H1 (cell line): ENCODE results near the gene RREB1. TPM values are rescaled to one million over a fixed set of nuclear protein-coding genes. Genes with fewer than 3 reads are reported as not detected.

Experiments
- CTCF ChIA-PET: fragments of 300-600 bp; sonication (Branson Sonifier 250); formaldehyde crosslinking; loops from one replicate; lab custom pipeline; 2021; ENCODE audit not compliant: partially characterized antibody; lab: Charles Lee
- POLR2A ChIA-PET: fragments of 300-600 bp; sonication (Branson Sonifier 250); formaldehyde crosslinking; loops from one replicate; lab custom pipeline; 2021; ENCODE audit warnings: inconsistent platforms; ENCODE audit not compliant: partially characterized antibody; lab: Charles Lee
- DNase-seq, 2 experiments: peaks; one replicate each; pipeline versions ENCODE4 v3.0.0 to v3.0.0-alpha.2; 2010 to 2022; ENCODE audit warnings: low spot score in 2 of 2, low read depth in 1 of 2, mixed read lengths in 1 of 2
- FAIRE-seq: peaks from 2 replicates; lab custom pipeline; 2011; peaks lifted over from hg19 to GRCh38; lab: Jason Lieb, UNC
- H2AFZ ChIP-seq: 2 replicates; pipeline ENCODE4 v1.8.1; 2012; ENCODE audit warnings: low read length, inconsistent platforms
- H2AK5ac ChIP-seq: 2 replicates; pipeline ENCODE4 v1.6.1; 2013; ENCODE audit warnings: low read depth, low read length
- H2BK120ac ChIP-seq: replicated peaks from 2 replicates; pipeline ENCODE3; 2013; ENCODE audit warnings: low read depth, low read length, inconsistent platforms
- H2BK12ac ChIP-seq: 2 replicates; pipeline ENCODE4 v1.6.1; 2013; ENCODE audit warnings: low read depth, low read length
- H2BK15ac ChIP-seq: 2 replicates; pipeline ENCODE4 v1.6.1; 2013; ENCODE audit warnings: low read length
- H2BK20ac ChIP-seq: 2 replicates; pipeline ENCODE4 v1.6.1; 2013; ENCODE audit warnings: low read length
- H2BK5ac ChIP-seq: 2 replicates; pipeline ENCODE4 v1.6.1; 2013; ENCODE audit warnings: low read depth, low read length
- H3K14ac ChIP-seq: 2 replicates; pipeline ENCODE4 v1.6.1; 2013; ENCODE audit warnings: inconsistent platforms; ENCODE audit not compliant: insufficient read length
- H3K18ac ChIP-seq: 2 replicates; pipeline ENCODE4 v1.6.1; 2013; ENCODE audit warnings: low read length; ENCODE audit errors: extremely low read depth
- H3K23ac ChIP-seq: 2 replicates; pipeline ENCODE4 v1.6.1; 2013; ENCODE audit warnings: inconsistent platforms; ENCODE audit not compliant: insufficient read length
- H3K23me2 ChIP-seq: 2 replicates; pipeline ENCODE4 v1.6.1; 2013; ENCODE audit warnings: low read depth, low read length
- H3K27ac ChIP-seq: 2 replicates; pipeline ENCODE4 v1.6.1; 2011; ENCODE audit warnings: low read depth, low read length, inconsistent platforms
- H3K27me3 ChIP-seq, 4 experiments: replicated peaks in 1 of 4; 1 replicate in 1 of 4; 2 replicates in 3 of 4; pipeline versions ENCODE4 v1.6.1 to v1.8.1; 2011 to 2013; ENCODE audit warnings: low read length in 3 of 4, mild to moderate bottlenecking in 3 of 4, inconsistent platforms in 2 of 4, mixed read lengths in 2 of 4, moderate library complexity in 1 of 4; ENCODE audit not compliant: control insufficient read depth in 3 of 4, insufficient read depth in 3 of 4; ENCODE audit errors: extremely low read depth in 1 of 4
- H3K36me3 ChIP-seq, 4 experiments: 2 replicates each; pipeline versions ENCODE4 v1.6.1 to v1.8.1; 2011 to 2013; ENCODE audit warnings: mild to moderate bottlenecking in 4 of 4, low read length in 3 of 4, moderate library complexity in 2 of 4, control low read depth in 1 of 4, inconsistent platforms in 1 of 4; ENCODE audit not compliant: insufficient read depth in 4 of 4, control insufficient read depth in 2 of 4
- H3K4ac ChIP-seq: replicated peaks from 2 replicates; pipeline ENCODE3; 2013; ENCODE audit warnings: low read length, low read depth, mixed read lengths, inconsistent platforms; ENCODE audit not compliant: insufficient read length
- H3K4me1 ChIP-seq, 4 experiments: replicated peaks in 1 of 4; 1 replicate in 1 of 4; 2 replicates in 3 of 4; pipeline versions ENCODE4 v1.6.1 to v1.8.1; 2011 to 2013; ENCODE audit warnings: low read length in 3 of 4, inconsistent platforms in 2 of 4, mixed read lengths in 1 of 4; ENCODE audit not compliant: insufficient read depth in 4 of 4, control insufficient read depth in 3 of 4
- H3K4me2 ChIP-seq, 2 experiments: 2 replicates each; pipeline versions ENCODE4 v1.6.1 to v1.8.1; 2011 to 2013; ENCODE audit warnings: low read depth in 2 of 2, low read length in 2 of 2, control low read depth in 1 of 2, inconsistent platforms in 1 of 2, mild to moderate bottlenecking in 1 of 2; ENCODE audit not compliant: insufficient read depth in 1 of 2
- H3K4me3 ChIP-seq, 4 experiments: fragments of 200-600, 300-600 bp in 1 of 4; sonication (generic), shearing (Covaris generic), sonication (Bioruptor Twin) in 1 of 4; 2 replicates each; pipeline versions ENCODE4 v1.5.1 to v1.8.1; 2011 to 2016; ENCODE audit warnings: low read length in 4 of 4, low read depth in 3 of 4, control low read depth in 2 of 4, inconsistent platforms in 2 of 4, mild to moderate bottlenecking in 2 of 4, mixed read lengths in 1 of 4, moderate library complexity in 1 of 4; ENCODE audit not compliant: insufficient read depth in 2 of 4; ENCODE audit errors: extremely low read depth in 1 of 4
- H3K56ac ChIP-seq: replicated peaks from 2 replicates; pipeline ENCODE3; 2013; ENCODE audit warnings: low read depth, mild to moderate bottlenecking, mixed read lengths, low read length, inconsistent platforms; ENCODE audit not compliant: insufficient read length
- H3K79me1 ChIP-seq: 2 replicates; pipeline ENCODE4 v1.6.1; 2013; ENCODE audit warnings: low read depth, low read length, control low read depth
- H3K79me2 ChIP-seq, 2 experiments: 2 replicates each; pipeline versions ENCODE4 v1.6.1 to v1.8.1; 2012 to 2013; ENCODE audit warnings: low read length in 2 of 2, mild to moderate bottlenecking in 2 of 2, inconsistent platforms in 1 of 2; ENCODE audit not compliant: insufficient read depth in 2 of 2, control insufficient read depth in 1 of 2
- H3K9ac ChIP-seq, 4 experiments: replicated peaks in 1 of 4; 1 replicate in 1 of 4; 2 replicates in 3 of 4; pipeline versions ENCODE4 v1.6.1 to v1.8.1; 2011 to 2013; ENCODE audit warnings: low read depth in 3 of 4, low read length in 3 of 4, control low read depth in 2 of 4, mild to moderate bottlenecking in 2 of 4, moderate library complexity in 2 of 4, inconsistent platforms in 1 of 4; ENCODE audit errors: extremely low read depth in 1 of 4
- H3K9me3 ChIP-seq, 2 experiments: 2 replicates each; pipeline versions ENCODE4 v1.6.1 to v1.8.1; 2012 to 2013; ENCODE audit warnings: mild to moderate bottlenecking in 2 of 2, moderate library complexity in 2 of 2, control low read depth in 1 of 2, inconsistent platforms in 1 of 2, low read depth in 1 of 2, low read length in 1 of 2, mixed read lengths in 1 of 2; ENCODE audit not compliant: insufficient read depth in 2 of 2
- H4K20me1 ChIP-seq, 2 experiments: replicated peaks in 1 of 2; 2 replicates each; pipeline versions ENCODE3 to v1.8.1; 2011 to 2013; ENCODE audit warnings: inconsistent platforms in 2 of 2, low read length in 2 of 2, mild to moderate bottlenecking in 1 of 2; ENCODE audit not compliant: insufficient read depth in 2 of 2, control insufficient read depth in 1 of 2
- H4K5ac ChIP-seq: 2 replicates; pipeline ENCODE4 v1.6.1; 2013; ENCODE audit warnings: low read length, low read depth, mixed read lengths, inconsistent platforms; ENCODE audit not compliant: insufficient read length
- H4K8ac ChIP-seq: 2 replicates; pipeline ENCODE4 v1.8.0; 2013; ENCODE audit warnings: mild to moderate bottlenecking, moderate library complexity, low read length, inconsistent platforms; ENCODE audit not compliant: insufficient read depth; ENCODE audit errors: extremely low read depth
- H4K91ac ChIP-seq: replicated peaks from 2 replicates; pipeline ENCODE3; 2013; ENCODE audit warnings: low read length, mixed read lengths, inconsistent platforms; ENCODE audit not compliant: insufficient read length
- NANOG ChIP-seq: IDR thresholded peaks from 2 replicates; pipeline ENCODE4 v1.6.1; 2011; ENCODE audit warnings: low read length, low read depth, mild to moderate bottlenecking, inconsistent platforms; ENCODE audit not compliant: insufficient read depth, poor library complexity, severe bottlenecking
- RNF2 ChIP-seq: fragments of 200-900, 300-1000 bp; sonication (generic); IDR thresholded peaks from 2 replicates; pipeline ENCODE4 v1.7.1; 2016; ENCODE audit warnings: borderline replicate concordance, low read depth, mild to moderate bottlenecking, antibody characterized with exemption, low read length; ENCODE audit not compliant: poor library complexity, severe bottlenecking; ENCODE audit errors: missing control alignments
- WGBS, 2 experiments: shearing (Covaris generic) in 1 of 2; methylation state at CpG; one replicate each; pipeline versions ENCODE4 v1.1.6 to v1.1.7; 2013 to 2015; ENCODE audit warnings: low lambda C conversion rate in 2 of 2, mixed read lengths in 2 of 2, inconsistent platforms in 1 of 2, low coverage in 1 of 2, missing lambda C conversion rate in 1 of 2; ENCODE audit not compliant: insufficient replicate concordance in 2 of 2, insufficient coverage in 1 of 2, insufficient read length in 1 of 2; ENCODE audit errors: extremely low coverage in 1 of 2, missing lambda C conversion rate in 1 of 2; 5-methylcytosine and 5-hydroxymethylcytosine counted together
- polyA plus RNA-seq, 7 experiments: library from polyadenylated mRNA; depleted of rRNA in 3 of 7; stranded (reverse) in 5 of 7; unstranded in 2 of 7; fragments of >200 nt in 5 of 7; fragments of 200-250 nt in 2 of 7; gene quantifications; 1 replicate in 5 of 7; 2 replicates in 1 of 7; 4 replicates in 1 of 7; pipeline versions ENCODE4 v1.2.1 to v1.2.3, GENCODE V29; 2011 to 2013; ENCODE audit warnings: missing spikeins in 2 of 7, mixed read lengths in 2 of 7
- total RNA-seq: library from RNA; stranded (reverse); fragmentation: NEBNext Ultra II Directional; extraction: Animal tissue kit (Norgen Biotek cat#: 25700); gene quantifications from 2 replicates; pipeline ENCODE4 v1.2.1, GENCODE V29; 2021

The RREB1 gene
- total and polyA plus RNA-seq, 2 of the 8 experiments (the other 6 are each of a cell fraction or from before 2014, with no cell fraction given) = 3.9 to 34.7 TPM

DNA sequence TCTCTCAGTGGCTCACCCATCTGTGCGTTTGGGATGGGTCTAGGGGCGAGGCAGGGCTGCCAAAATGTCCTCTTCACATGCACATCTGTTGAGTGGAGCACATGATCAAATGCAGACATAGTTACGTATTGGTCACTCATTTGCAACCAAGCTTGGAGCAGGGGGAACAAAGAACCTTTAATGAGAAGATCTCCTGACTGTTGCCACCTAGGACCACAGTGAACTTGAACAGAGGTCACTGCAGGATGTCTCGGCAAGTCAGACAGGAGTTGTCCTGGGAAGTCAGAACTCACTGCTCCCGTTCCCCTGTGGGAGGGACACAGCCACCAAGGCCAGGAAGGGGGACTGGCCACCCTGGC, 131.8 kb downstream of the RREB1 start:
- no peak overlapping the region for H2BK5ac ChIP-seq
- no peak overlapping the region for H3K4ac ChIP-seq
- 0 out of 2 replicates have a peak overlapping the region, but pooled peaks have one; percentile 48 for H3K18ac ChIP-seq
- H3K9me3 ChIP-seq = no peaks in the 10 kb centered on the region
- no peaks in the 10 kb centered on the region for H3K23me2 ChIP-seq
- no peak overlapping the region for H3K9ac ChIP-seq
- H4K8ac ChIP-seq = no peak overlapping the region
- H3K36me3 ChIP-seq = no peaks in the 10 kb centered on the region
- ChIA-PET CTCF (interaction anchor here (0.6 to 3.7 kb wide), 26 partner anchors 10 to 565 kb away, joined by 3 to 28 read pairs (median 4); no protein-coding TSS in a partner anchor), POLR2A (interaction anchor here (0.7 to 1.4 kb wide), 2 partner anchors 187 to 514 kb away, joined by 3 to 4 read pairs; no protein-coding TSS in a partner anchor)
- no peak overlapping the region for H3K14ac ChIP-seq
- H3K4me1 ChIP-seq = peaks cover 9 to 23% (median 14%) of the 10 kb centered on the region in 4 experiments
- no peak overlapping the region for H3K23ac ChIP-seq
- no peak overlapping the region for H2BK15ac ChIP-seq
- no peak overlapping the region for H3K56ac ChIP-seq
- H3K4me3 ChIP-seq = no peak overlapping the region
- H2AK5ac ChIP-seq = no peak overlapping the region; the same call in 1 of the 2 replicates
- H2BK20ac ChIP-seq = no peak overlapping the region
- no peaks in the 10 kb centered on the region for H3K79me2 ChIP-seq
- no peak overlapping the region for H4K5ac ChIP-seq
- 0 out of 2 replicates have a peak overlapping the region, but pooled peaks have one; percentile 5 for H2BK12ac ChIP-seq
- peaks cover 4% of the 10 kb centered on the region; the same call in 1 of the 2 replicates for H3K79me1 ChIP-seq
- no peak overlapping the region for H4K91ac ChIP-seq
- no peaks in the 10 kb centered on the region for H3K27me3 ChIP-seq
- FAIRE-seq = no peak
- no peak for DNase-seq
- H3K4me2 ChIP-seq = no peak overlapping the region
- H4K20me1 ChIP-seq = no peaks in the 10 kb centered on the region
- H2AFZ ChIP-seq = no peak overlapping the region
- no peak overlapping the region for H3K27ac ChIP-seq
- 92% methylated on average over 5 of the region's 5 CpGs; no CpG with 5 or more reads in 1 of the 2 experiments for WGBS, 2 experiments
- no peak overlapping the region for H2BK120ac ChIP-seq
- TF ChIP-seq NANOG (no peak), RNF2 (no peak)
